ENCODE measurements around the gene RIPK3.

GRCh38 chr14:24337144-24337823 lies 2.5 kb downstream of the RIPK3 start:
- no peak for TF ChIP-seq CTCF (IDR thresholded peaks at IDR 0.05)
- TF ChIP-seq POLR2A (IDR thresholded peaks at IDR 0.05), result no peak
- TF ChIP-seq EP300 (IDR thresholded peaks at IDR 0.05), result no peak

Data from ovary (tissue), 3 donors.